HepG2 (cell line): Measurements from ENCODE around the gene ATG2A. TPM values are rescaled to one million over a fixed set of nuclear protein-coding genes. Genes with fewer than 3 reads are reported as not detected.
"Not testable (repeated sequence)": the region's sequence is repeated elsewhere in the genome, so short reads cannot be mapped to it uniquely, and the experiment has no call there.

Experiments
- ATAC-seq: fragments of 200-7000 bp; cut with Tn5 transposase; 3 replicates; pipeline ENCODE4 v1.9.1; 2020; ENCODE audit warnings: mild to moderate bottlenecking, moderate library complexity
- BruUV-seq: library from RNA; stranded (reverse); fragments of 400-500 nt; replicated peaks from 2 replicates; lab custom pipeline; 2021; lab: Mats Ljungman, UMichigan
- CTCF ChIA-PET: fragments of 300-600 bp; formaldehyde crosslinking; extraction: SDS; loops from one replicate; lab custom pipeline; 2021; ENCODE audit warnings: low total read pairs, inconsistent platforms, low intra/inter-chr PET ratio; lab: Yijun Ruan, JAX
- POLR2A ChIA-PET: fragments of 350-600 bp; sonication (Branson Sonifier 250); formaldehyde crosslinking; loops from one replicate; lab custom pipeline; 2020; ENCODE audit warnings: antibody characterized with exemption, inconsistent platforms; lab: Yijun Ruan, JAX
- DNase-seq: peaks from one replicate; pipeline ENCODE4 v3.0.0-alpha.2; 2015; ENCODE audit warnings: low spot score
- FAIRE-seq: peaks from 3 replicates; lab custom pipeline; 2011; peaks lifted over from hg19 to GRCh38; lab: Jason Lieb, UNC
- H2AFZ ChIP-seq: one replicate; pipeline ENCODE4 v1.6.1; 2011; ENCODE audit warnings: low read length, inconsistent platforms
- H3K27ac ChIP-seq: fragments of 300-600 bp; 3 replicates; pipeline ENCODE4 v1.8.0; 2011; ENCODE audit warnings: mixed run types, mild to moderate bottlenecking, mixed read lengths, low read length, inconsistent platforms; ENCODE audit not compliant: insufficient read depth; ENCODE audit errors: extremely low read length
- H3K27me3 ChIP-seq, 2 experiments: fragments of 200-600 bp in 1 of 2; 2 replicates in 1 of 2; 3 replicates in 1 of 2; pipeline versions ENCODE4 v1.6.0 to v1.8.0; 2011; ENCODE audit warnings: low read length in 2 of 2, mild to moderate bottlenecking in 2 of 2, moderate library complexity in 2 of 2, inconsistent platforms in 1 of 2; ENCODE audit not compliant: insufficient read depth in 2 of 2, control insufficient read depth in 1 of 2
- H3K36me3 ChIP-seq, 2 experiments: fragments of 200-600 bp in 1 of 2; replicated peaks in 1 of 2; 2 replicates in 1 of 2; 3 replicates in 1 of 2; pipeline versions ENCODE4 v1.5.1 to v1.8.0; 2011; ENCODE audit warnings: low read length in 2 of 2, inconsistent platforms in 1 of 2; ENCODE audit not compliant: insufficient read depth in 2 of 2, control insufficient read depth in 1 of 2
- H3K4me1 ChIP-seq: 2 replicates; pipeline ENCODE4 v1.5.1; 2012; ENCODE audit warnings: low read length, inconsistent platforms; ENCODE audit not compliant: insufficient read depth
- H3K4me2 ChIP-seq: 2 replicates; pipeline ENCODE4 v1.6.0; 2011; ENCODE audit warnings: low read depth, low read length, inconsistent platforms
- H3K4me3 ChIP-seq, 3 experiments: fragments of 200-600 bp in 1 of 3; sonication (generic), shearing (Covaris generic) in 1 of 3; replicated peaks in 1 of 3; 2 replicates each; pipeline ENCODE4 v1.5.1; 2011 to 2016; ENCODE audit warnings: low read length in 3 of 3, inconsistent platforms in 2 of 3, low read depth in 2 of 3, mild to moderate bottlenecking in 2 of 3, control low read depth in 1 of 3, mixed read lengths in 1 of 3; ENCODE audit not compliant: insufficient read depth in 1 of 3
- H3K79me2 ChIP-seq: one replicate; pipeline ENCODE4 v1.6.1; 2011; ENCODE audit warnings: low read length, inconsistent platforms; ENCODE audit not compliant: insufficient read depth
- H3K9ac ChIP-seq: 2 replicates; pipeline ENCODE4 v1.6.0; 2011; ENCODE audit warnings: mild to moderate bottlenecking, low read depth, low read length, inconsistent platforms; ENCODE audit not compliant: insufficient read depth
- H3K9me3 ChIP-seq: 2 replicates; pipeline ENCODE4 v1.5.1; 2012; ENCODE audit warnings: mild to moderate bottlenecking, low read length
- H4K20me1 ChIP-seq: 2 replicates; pipeline ENCODE4 v1.6.0; 2011; ENCODE audit warnings: inconsistent platforms, mild to moderate bottlenecking, low read length, moderate library complexity; ENCODE audit not compliant: insufficient read depth
- ADNP ChIP-seq: sonication (generic); formaldehyde crosslinking; IDR thresholded peaks from 2 replicates; pipeline ENCODE4 v1.4.0; 2020; ENCODE audit warnings: missing genetic modification reagents
- KDM1A ChIP-seq: IDR thresholded peaks from 2 replicates; pipeline ENCODE4 v1.6.1; 2016; ENCODE audit warnings: missing compliant biosample characterization
- NRL ChIP-seq: sonication (generic); formaldehyde crosslinking; IDR thresholded peaks from 2 replicates; pipeline ENCODE4 v1.5.0; 2020; ENCODE audit warnings: missing genetic modification reagents, mild to moderate bottlenecking, moderate library complexity, borderline replicate concordance
- ZMYM3 ChIP-seq: sonication (generic); formaldehyde crosslinking; IDR thresholded peaks from 2 replicates; pipeline ENCODE4 v1.5.1; 2020; ENCODE audit warnings: mild to moderate bottlenecking, missing genetic modification reagents
- ZNF770 ChIP-seq: sonication (generic); formaldehyde crosslinking; IDR thresholded peaks from 2 replicates; pipeline ENCODE4 v1.5.0; 2020; ENCODE audit warnings: mild to moderate bottlenecking, missing genetic modification reagents
- WGBS: methylation state at CpG from one replicate; pipeline ENCODE4 v1.1.6; 2017; ENCODE audit warnings: low lambda C conversion rate; 5-methylcytosine and 5-hydroxymethylcytosine counted together
- in situ Hi-C: cut with HindIII; loops from 2 replicates; pipeline ENCODE4 v1.10.0; 2017; ENCODE audit warnings: low pct_unique_long_range_greater_than_20kb; ENCODE audit not compliant: extremely low pct_ligation_motif_present
- intact Hi-C: fragments of 100-400 bp; cut with micrococcal nuclease; formaldehyde crosslinking; loops from one replicate; pipeline ENCODE4 v1.10.0; 2022; ENCODE audit not compliant: unreplicated experiment
- polyA plus RNA-seq, 8 experiments: library from polyadenylated mRNA; depleted of rRNA in 3 of 8; stranded (reverse) in 7 of 8; unstranded in 1 of 8; fragments of >200 nt; fragmentation: Illumina TruSeq in 4 of 8; extraction: Trizol in 4 of 8; gene quantifications; 2 replicates each; pipeline versions ENCODE4 v1.2.1 to v1.2.3, GENCODE V29; 2011 to 2016; ENCODE audit warnings: low read depth in 4 of 8, missing spikeins in 1 of 8, mixed read lengths in 1 of 8; ENCODE audit not compliant: insufficient read depth in 1 of 8
- total RNA-seq, 5 experiments: library from RNA; depleted of rRNA; stranded (reverse); fragments of >200 nt; fragmentation: Illumina TruSeq; extraction: Trizol; gene quantifications; 2 replicates each; pipeline ENCODE4 v1.2.3, GENCODE V29; 2016; ENCODE audit warnings: low read depth in 1 of 5

ATG2A gene
- total and polyA plus RNA-seq, 2 of the 13 experiments (the other 11 are each of a cell fraction or from before 2014, with no cell fraction given), result 6.7 to 8.0 TPM

GRCh38 chr11:64845776-64846129, 71.3 kb downstream of the ATG2A start:
- H3K27ac ChIP-seq, H3K4me3 ChIP-seq, FAIRE-seq, H2AFZ ChIP-seq, BruUV-seq, ATAC-seq, H3K9me3 ChIP-seq, H3K4me2 ChIP-seq, H3K9ac ChIP-seq, H4K20me1 ChIP-seq, H3K79me2 ChIP-seq, H3K27me3 ChIP-seq, H3K36me3 ChIP-seq, DNase-seq: not testable (repeated sequence)
- ChIA-PET POLR2A (interaction anchor here (0.7 to 4.7 kb wide), 8 partner anchors 25 to 1014 kb away, joined by 3 to 30 read pairs (median 4); partner anchors contain the start of genes ARL2, BATF2 and EHD1), CTCF (interaction anchor here (2.1 to 4.5 kb wide), 2 partner anchors 33 to 48 kb away, joined by 6 to 72 read pairs; partner anchors contain the start of gene EHD1)
- TF ChIP-seq NRL (CRISPR knock-in tag) (0 out of 2 replicates have a peak, but pooled peaks have one; percentile 43), KDM1A (0 out of 2 replicates have a peak, but pooled peaks have one; percentile 59), ZNF770 (CRISPR knock-in tag) (peak; percentile 97), ZMYM3 (CRISPR knock-in tag) (peak; percentile 81), ADNP (CRISPR knock-in tag) (0 out of 2 replicates have a peak, but pooled peaks have one; percentile 67)
- WGBS, result 24% methylated on average over 5 of the region's 8 CpGs
- peaks cover 77% of the 10 kb centered on the region for H3K4me1 ChIP-seq
- intact Hi-C loops, result loop anchor here (5.0 to 10.0 kb wide), 3 partner anchors 43 to 152 kb away; partner anchors contain the start of genes BATF2 and MAP4K2
- in situ Hi-C loops, result loop anchor here (5.0 kb wide), 1 partner anchor 47 kb away; no protein-coding TSS in a partner anchor
